Panc1 (cell line): ENCODE data around the gene ASXL3.

ENCODE experiments used
- POLR2AphosphoS5 ChIP-seq: IDR thresholded peaks from 2 replicates; pipeline ENCODE4 v1.6.1; 2012; ENCODE audit warnings: mild to moderate bottlenecking, low read depth, low read length, moderate library complexity
- SIN3A ChIP-seq: IDR thresholded peaks from 2 replicates; pipeline ENCODE4 v1.6.1; 2012; ENCODE audit warnings: low read depth, mild to moderate bottlenecking, low read length, moderate library complexity, borderline replicate concordance; ENCODE audit not compliant: insufficient read depth
- TCF7L2 ChIP-seq: IDR thresholded peaks from 2 replicates; pipeline ENCODE4 v1.6.1; 2011; ENCODE audit warnings: mild to moderate bottlenecking, low read depth, low read length, inconsistent platforms
- TF ChIP-seq, protein P1 (sequence below): fragments of 450-650 bp; IDR thresholded peaks from 2 replicates; pipeline ENCODE4 v1.5.1; 2017; ENCODE audit warnings: mild to moderate bottlenecking
- TF ChIP-seq, protein P2 (sequence below), 2 experiments: IDR thresholded peaks; 2 replicates each; pipeline ENCODE4 v1.6.1; 2011 to 2012; ENCODE audit warnings: low read depth in 2 of 2, control low read depth in 1 of 2, low read length in 1 of 2, mild to moderate bottlenecking in 1 of 2, moderate library complexity in 1 of 2; ENCODE audit not compliant: insufficient read depth in 1 of 2

DNA sequence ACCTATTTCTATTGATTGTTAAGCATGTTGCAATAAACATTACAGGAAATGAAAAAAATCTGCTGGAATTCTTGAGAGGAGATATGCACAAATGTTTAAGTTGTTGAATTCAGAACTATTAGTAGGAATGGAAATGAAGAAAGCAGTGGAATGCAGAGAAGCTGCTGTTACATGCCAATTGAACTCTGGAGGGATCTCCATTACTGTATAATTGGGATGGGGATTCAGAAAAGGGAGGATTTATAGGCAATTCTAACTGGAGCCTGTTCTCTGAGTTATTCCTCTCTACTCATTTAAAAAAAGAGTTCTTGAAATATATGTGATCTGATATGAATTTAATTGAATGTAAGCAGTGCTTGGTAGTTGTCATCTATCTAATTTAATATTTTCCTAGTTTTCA, 2.6 kb upstream of the ASXL3 start:
- no peak for TF ChIP-seq POLR2AphosphoS5
- TF ChIP-seq, protein P1, sequence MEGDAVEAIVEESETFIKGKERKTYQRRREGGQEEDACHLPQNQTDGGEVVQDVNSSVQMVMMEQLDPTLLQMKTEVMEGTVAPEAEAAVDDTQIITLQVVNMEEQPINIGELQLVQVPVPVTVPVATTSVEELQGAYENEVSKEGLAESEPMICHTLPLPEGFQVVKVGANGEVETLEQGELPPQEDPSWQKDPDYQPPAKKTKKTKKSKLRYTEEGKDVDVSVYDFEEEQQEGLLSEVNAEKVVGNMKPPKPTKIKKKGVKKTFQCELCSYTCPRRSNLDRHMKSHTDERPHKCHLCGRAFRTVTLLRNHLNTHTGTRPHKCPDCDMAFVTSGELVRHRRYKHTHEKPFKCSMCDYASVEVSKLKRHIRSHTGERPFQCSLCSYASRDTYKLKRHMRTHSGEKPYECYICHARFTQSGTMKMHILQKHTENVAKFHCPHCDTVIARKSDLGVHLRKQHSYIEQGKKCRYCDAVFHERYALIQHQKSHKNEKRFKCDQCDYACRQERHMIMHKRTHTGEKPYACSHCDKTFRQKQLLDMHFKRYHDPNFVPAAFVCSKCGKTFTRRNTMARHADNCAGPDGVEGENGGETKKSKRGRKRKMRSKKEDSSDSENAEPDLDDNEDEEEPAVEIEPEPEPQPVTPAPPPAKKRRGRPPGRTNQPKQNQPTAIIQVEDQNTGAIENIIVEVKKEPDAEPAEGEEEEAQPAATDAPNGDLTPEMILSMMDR, result no peak
- no peak for TF ChIP-seq TCF7L2
- TF ChIP-seq, protein P2, sequence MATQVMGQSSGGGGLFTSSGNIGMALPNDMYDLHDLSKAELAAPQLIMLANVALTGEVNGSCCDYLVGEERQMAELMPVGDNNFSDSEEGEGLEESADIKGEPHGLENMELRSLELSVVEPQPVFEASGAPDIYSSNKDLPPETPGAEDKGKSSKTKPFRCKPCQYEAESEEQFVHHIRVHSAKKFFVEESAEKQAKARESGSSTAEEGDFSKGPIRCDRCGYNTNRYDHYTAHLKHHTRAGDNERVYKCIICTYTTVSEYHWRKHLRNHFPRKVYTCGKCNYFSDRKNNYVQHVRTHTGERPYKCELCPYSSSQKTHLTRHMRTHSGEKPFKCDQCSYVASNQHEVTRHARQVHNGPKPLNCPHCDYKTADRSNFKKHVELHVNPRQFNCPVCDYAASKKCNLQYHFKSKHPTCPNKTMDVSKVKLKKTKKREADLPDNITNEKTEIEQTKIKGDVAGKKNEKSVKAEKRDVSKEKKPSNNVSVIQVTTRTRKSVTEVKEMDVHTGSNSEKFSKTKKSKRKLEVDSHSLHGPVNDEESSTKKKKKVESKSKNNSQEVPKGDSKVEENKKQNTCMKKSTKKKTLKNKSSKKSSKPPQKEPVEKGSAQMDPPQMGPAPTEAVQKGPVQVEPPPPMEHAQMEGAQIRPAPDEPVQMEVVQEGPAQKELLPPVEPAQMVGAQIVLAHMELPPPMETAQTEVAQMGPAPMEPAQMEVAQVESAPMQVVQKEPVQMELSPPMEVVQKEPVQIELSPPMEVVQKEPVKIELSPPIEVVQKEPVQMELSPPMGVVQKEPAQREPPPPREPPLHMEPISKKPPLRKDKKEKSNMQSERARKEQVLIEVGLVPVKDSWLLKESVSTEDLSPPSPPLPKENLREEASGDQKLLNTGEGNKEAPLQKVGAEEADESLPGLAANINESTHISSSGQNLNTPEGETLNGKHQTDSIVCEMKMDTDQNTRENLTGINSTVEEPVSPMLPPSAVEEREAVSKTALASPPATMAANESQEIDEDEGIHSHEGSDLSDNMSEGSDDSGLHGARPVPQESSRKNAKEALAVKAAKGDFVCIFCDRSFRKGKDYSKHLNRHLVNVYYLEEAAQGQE (IDR thresholded peaks at IDR 0.05; ENCODE audit: insufficient read depth in 1 of 2, low read depth in 2 of 2, low read length in 1 of 2), result no peak
- TF ChIP-seq SIN3A, result no peak
